GM18951 (cell line): ENCODE measurements around the gene GDF7.

Source experiments
- POLR2A ChIP-seq: IDR thresholded peaks from 4 replicates; pipeline ENCODE4 v1.6.1; 2011; ENCODE audit warnings: mild to moderate bottlenecking; ENCODE audit not compliant: insufficient read length, insufficient read depth; ENCODE audit errors: extremely low read depth
- in situ Hi-C: fragments of 300-500 bp; cut with MboI; formaldehyde crosslinking; loops from one replicate; pipeline ENCODE4 v1.12.0; 2022; ENCODE audit warnings: low sequenced_read_pairs, mixed read lengths, inconsistent platforms; ENCODE audit not compliant: unreplicated experiment

Gene GDF7

GRCh38 chr2:20666304-20667150, at the start of gene GDF7:
Gene GDF7, plus strand, starts transcription at chr2:20667144. Its CDS starts 96 bp downstream, at chr2:20667240.
- in situ Hi-C loops = loop anchor here (10.0 kb wide), 1 partner anchor 298 kb away; no protein-coding TSS in a partner anchor
- no peak for TF ChIP-seq POLR2A

- no peak for TF ChIP-seq POLR2A
- in situ Hi-C loops = no loop called here
Measured at GRCh38 chr2:20617892-20618467, 49.0 kb upstream of the GDF7 start.

GRCh38 chr2:20618468-20618885, 48.5 kb upstream of the GDF7 start:
- no peak for TF ChIP-seq POLR2A
- in situ Hi-C loops = no loop called here

- TF ChIP-seq POLR2A = no peak
- in situ Hi-C loops = no loop called here
Measured at GRCh38 chr2:20618886-20619521, 47.9 kb upstream of the GDF7 start.

- in situ Hi-C loops = no loop called here
- TF ChIP-seq POLR2A = no peak
Measured at GRCh38 chr2:20619624-20620024, 47.3 kb upstream of the GDF7 start.

GRCh38 chr2:20620271-20620681, 46.7 kb upstream of the GDF7 start:
- in situ Hi-C loops = no loop called here
- TF ChIP-seq POLR2A = no peak

GRCh38 chr2:20620696-20621365, 46.1 kb upstream of the GDF7 start:
- in situ Hi-C loops = no loop called here
- no peak for TF ChIP-seq POLR2A

GRCh38 chr2:20621366-20622295, 45.3 kb upstream of the GDF7 start:
- in situ Hi-C loops = no loop called here
- TF ChIP-seq POLR2A = no peak

- no peak for TF ChIP-seq POLR2A
- in situ Hi-C loops = no loop called here
Measured at GRCh38 chr2:20622296-20622686, 44.7 kb upstream of the GDF7 start.

GRCh38 chr2:20622731-20623130, 44.2 kb upstream of the GDF7 start:
- in situ Hi-C loops = no loop called here
- no peak for TF ChIP-seq POLR2A

- no peak for TF ChIP-seq POLR2A
- in situ Hi-C loops = no loop called here
Measured at GRCh38 chr2:20623241-20623640, 43.7 kb upstream of the GDF7 start.

- TF ChIP-seq POLR2A = no peak
- in situ Hi-C loops = no loop called here
Measured at GRCh38 chr2:20623741-20624155, 43.2 kb upstream of the GDF7 start.
